NCI-H774 (cell line): ENCODE data around the gene SRRM1.
"Not testable (repeated sequence)": the region's sequence is repeated elsewhere in the genome, so short reads cannot be mapped to it uniquely, and the experiment has no call there.

Source experiments
- DNase-seq: peaks from one replicate; lab custom pipeline; 2025; lab: John Stamatoyannopoulos, UW

SRRM1 gene

GRCh38 chr1:24717887-24718650, 75.0 kb downstream of the SRRM1 start:
- no peak for DNase-seq

GRCh38 chr1:24720152-24720551, 77.0 kb downstream of the SRRM1 start:
- no peak for DNase-seq

- DNase-seq: no peak
These were observed 78.4 kb downstream of the SRRM1 start for GRCh38 chr1:24721533-24721932.

- not testable (repeated sequence) for DNase-seq
These were observed 79.3 kb downstream of the SRRM1 start for GRCh38 chr1:24722073-24723035.
